Activated CD8-positive, alpha-beta memory T cell treated with anti-CD3 and anti-CD28 coated beads, Interleukin-2, amount 50 U/mL, for 48 hours (primary cell): ENCODE data around the gene NCBP1.

Experiments
- DNase-seq: peaks from one replicate; pipeline ENCODE4 v3.0.0-alpha.2; 2020

NCBP1 gene

GRCh38 chr9:97628668-97629067 is 5.0 kb upstream of the NCBP1 start:
- DNase-seq, result no peak

- DNase-seq, result no peak
These were observed 4.5 kb upstream of the NCBP1 start for GRCh38 chr9:97629156-97629555.

- no peak for DNase-seq
These were observed 3.0 kb upstream of the NCBP1 start for GRCh38 chr9:97630591-97630990.

GRCh38 chr9:97632248-97632984 is 1.2 kb upstream of the NCBP1 start:
- peak; percentile 64 for DNase-seq

- DNase-seq, result no peak
These were observed 354 bp downstream of the NCBP1 start for GRCh38 chr9:97633859-97634490.

GRCh38 chr9:97635026-97635425 is 1.4 kb downstream of the NCBP1 start:
- no peak for DNase-seq

- no peak for DNase-seq
These were observed 3.3 kb downstream of the NCBP1 start for GRCh38 chr9:97636903-97637302.

GRCh38 chr9:97638666-97639065 is 5.0 kb downstream of the NCBP1 start:
- DNase-seq, result no peak

GRCh38 chr9:97640325-97640724 is 6.7 kb downstream of the NCBP1 start:
- DNase-seq, result no peak

GRCh38 chr9:97645720-97646119 is 12.1 kb downstream of the NCBP1 start:
- no peak for DNase-seq

GRCh38 chr9:97647996-97648395 is 14.4 kb downstream of the NCBP1 start:
- DNase-seq, result no peak

GRCh38 chr9:97651646-97652045 is 18.0 kb downstream of the NCBP1 start:
- no peak for DNase-seq

- no peak for DNase-seq
These were observed 25.1 kb downstream of the NCBP1 start for GRCh38 chr9:97658707-97659106.

GRCh38 chr9:97659771-97660170 is 26.1 kb downstream of the NCBP1 start:
- no peak for DNase-seq

- no peak for DNase-seq
These were observed 26.7 kb downstream of the NCBP1 start for GRCh38 chr9:97660340-97660739.

GRCh38 chr9:97660847-97661246 is 27.2 kb downstream of the NCBP1 start:
- no peak for DNase-seq

- no peak for DNase-seq
These were observed 32.1 kb downstream of the NCBP1 start for GRCh38 chr9:97665742-97666141.

- no peak for DNase-seq
These were observed 33.5 kb downstream of the NCBP1 start for GRCh38 chr9:97666907-97667686.

- DNase-seq, result no peak
These were observed 34.9 kb downstream of the NCBP1 start for GRCh38 chr9:97668485-97668884.

GRCh38 chr9:97670586-97670985 is 37.0 kb downstream of the NCBP1 start:
- no peak for DNase-seq

- no peak for DNase-seq
These were observed 38.8 kb downstream of the NCBP1 start for GRCh38 chr9:97672403-97672802.

GRCh38 chr9:97673922-97674321 is 40.3 kb downstream of the NCBP1 start:
- DNase-seq, result no peak

- DNase-seq, result no peak
These were observed 42.0 kb downstream of the NCBP1 start for GRCh38 chr9:97675655-97676054.

GRCh38 chr9:97682242-97682641 is 48.6 kb downstream of the NCBP1 start:
- no peak for DNase-seq
